Kidney epithelial cell (primary cell): ENCODE results near the gene CASZ1. TPM values are rescaled to one million over a fixed set of nuclear protein-coding genes. Genes with fewer than 3 reads are reported as not detected.

Source experiments
- total RNA-seq: library from RNA; depleted of rRNA; stranded (reverse); fragments of >200 nt; gene quantifications from 2 replicates; pipeline ENCODE4 v1.2.3, GENCODE V29; 2015

Gene CASZ1
- total RNA-seq, 1 donor from 2014 or later, result 28.2 TPM

Other genes with a start within 250 kb of the CASZ1 start
- 66.5 and 71.2 TPM in 2 replicates for gene TARDBP, start 216.0 kb upstream of the CASZ1 start, total RNA-seq